ENCODE data around the gene FGF13.

FGF13 gene

DNA sequence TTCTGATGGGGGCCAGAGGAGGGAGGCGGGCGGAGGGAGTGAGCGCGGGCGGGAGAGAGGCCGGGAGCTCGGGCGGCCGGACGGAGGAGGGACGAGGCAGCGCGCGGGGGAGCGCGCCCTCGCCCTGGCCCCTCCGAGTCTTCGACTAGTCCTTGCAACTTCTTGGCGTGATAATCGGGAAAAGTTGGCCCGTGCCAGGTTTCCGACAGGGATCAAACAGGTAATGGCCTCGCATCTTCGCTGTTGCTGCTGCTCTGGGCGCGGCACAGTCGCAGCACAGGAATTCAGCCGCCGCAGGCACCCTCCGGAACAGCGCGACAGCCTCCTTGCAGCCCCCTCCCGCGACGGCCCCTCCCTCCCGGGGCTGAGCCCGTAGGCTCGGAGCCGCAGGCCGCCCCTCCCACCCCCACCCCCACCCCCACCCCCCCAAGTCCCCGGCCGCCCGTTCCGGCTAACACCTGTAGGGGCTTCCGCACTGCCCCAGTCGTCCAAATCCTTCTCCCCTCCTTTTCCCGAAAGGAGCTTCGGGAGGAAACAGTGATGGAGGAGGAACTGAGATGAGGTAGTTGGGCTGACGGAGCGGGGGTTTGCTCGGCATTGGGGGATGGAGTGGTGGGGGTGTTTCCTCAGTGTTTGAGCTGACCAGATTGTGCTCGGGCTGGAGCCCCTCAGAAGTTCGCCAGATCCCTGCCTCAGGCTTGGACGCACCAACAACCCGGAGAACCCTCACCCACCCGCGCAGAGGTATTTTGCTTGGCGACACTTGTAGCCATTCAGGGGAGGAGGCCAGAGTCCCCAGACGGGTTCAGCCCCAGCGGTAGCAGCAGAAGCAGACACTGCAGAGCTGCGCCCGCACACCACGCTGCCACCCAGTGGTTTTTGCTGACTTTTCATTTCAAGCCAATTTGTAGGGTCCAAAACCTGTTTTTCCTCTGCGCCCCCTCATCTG lies at the start of gene FGF13:
Gene FGF13 (minus strand): TSS at position 319 of the 949 bp plus-strand sequence. CDS start 714 bp downstream, outside the sequence.
- peak; percentile 85 for DNase-seq (ENCODE audit: low read depth, low spot score)

DNA sequence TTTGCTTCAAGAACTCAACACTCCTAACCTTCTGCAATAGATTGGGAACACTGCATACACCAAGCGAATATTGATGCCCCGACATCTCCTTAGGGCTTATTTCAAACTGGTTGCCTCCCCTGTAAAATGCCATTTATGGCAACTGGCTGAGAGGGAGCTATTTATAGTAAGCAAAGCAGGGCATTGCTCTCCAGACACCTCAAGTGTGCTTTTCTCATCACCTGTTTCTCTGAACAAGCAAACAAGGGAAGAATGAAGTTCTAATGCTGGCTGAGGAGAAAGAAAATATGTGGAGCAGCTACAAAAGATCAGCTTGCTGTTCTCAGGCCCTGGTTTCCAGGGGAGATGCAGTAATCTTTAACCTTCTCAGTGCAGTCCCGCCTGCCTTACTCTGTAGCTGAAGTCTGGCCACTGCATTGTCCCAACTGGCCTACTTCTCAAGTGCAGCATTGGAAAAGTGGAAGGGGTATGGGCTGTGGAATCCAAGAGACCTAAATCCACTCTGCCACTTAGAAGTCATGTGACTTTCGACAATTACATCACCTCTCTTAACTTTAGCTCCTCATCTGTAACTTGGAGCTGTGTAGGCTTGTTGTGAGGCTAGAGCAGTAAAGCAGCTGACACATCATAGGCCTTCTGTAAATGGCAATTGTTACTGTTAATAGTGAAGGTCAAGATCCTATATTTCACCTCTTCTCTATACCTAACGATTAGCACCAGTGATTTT lies 47.9 kb upstream of the FGF13 start:
- no peak for DNase-seq (ENCODE audit: low read depth, low spot score)

DNA sequence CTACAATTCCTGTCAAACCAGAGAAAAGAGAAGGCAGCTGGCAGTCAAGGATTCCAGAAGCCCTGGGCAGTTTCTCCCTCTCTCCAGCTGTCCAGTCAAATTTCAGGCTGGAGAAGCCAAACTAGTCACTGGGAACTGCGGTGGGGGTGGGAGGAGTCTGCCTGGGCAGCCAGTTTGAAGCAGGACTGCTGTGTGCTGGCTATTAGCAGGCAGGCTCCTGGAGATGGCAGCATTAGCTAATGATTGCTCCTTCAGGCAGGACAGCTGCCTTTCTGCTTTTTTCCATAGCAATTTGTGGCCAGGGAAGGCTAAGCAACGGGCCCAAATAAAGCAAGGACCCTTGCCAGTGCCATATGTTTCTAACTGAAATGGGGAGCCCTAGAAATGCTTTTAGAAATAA lies 44.7 kb upstream of the FGF13 start:
- DNase-seq (ENCODE audit: low read depth, low spot score) = peak; percentile 91

DNA sequence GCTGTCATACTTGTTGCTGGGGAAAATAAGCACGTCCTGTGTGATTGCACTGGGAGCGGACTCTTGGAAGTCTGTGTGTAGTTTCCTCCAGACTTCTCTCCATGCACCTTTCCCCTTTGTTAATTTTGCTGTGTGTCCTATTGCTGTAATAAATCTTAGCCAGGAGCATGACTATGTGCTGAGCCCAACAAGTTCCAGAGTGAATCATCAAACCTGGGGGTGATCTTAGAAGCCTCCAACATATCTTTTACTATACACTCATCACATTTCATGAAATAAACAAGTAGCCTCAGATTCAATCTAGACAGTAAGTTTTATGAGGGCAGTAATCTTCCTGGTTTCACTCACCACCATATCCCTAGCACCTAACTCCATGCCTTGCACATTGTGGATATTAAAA lies 43.3 kb upstream of the FGF13 start:
- no peak for DNase-seq (ENCODE audit: low read depth, low spot score)

DNA sequence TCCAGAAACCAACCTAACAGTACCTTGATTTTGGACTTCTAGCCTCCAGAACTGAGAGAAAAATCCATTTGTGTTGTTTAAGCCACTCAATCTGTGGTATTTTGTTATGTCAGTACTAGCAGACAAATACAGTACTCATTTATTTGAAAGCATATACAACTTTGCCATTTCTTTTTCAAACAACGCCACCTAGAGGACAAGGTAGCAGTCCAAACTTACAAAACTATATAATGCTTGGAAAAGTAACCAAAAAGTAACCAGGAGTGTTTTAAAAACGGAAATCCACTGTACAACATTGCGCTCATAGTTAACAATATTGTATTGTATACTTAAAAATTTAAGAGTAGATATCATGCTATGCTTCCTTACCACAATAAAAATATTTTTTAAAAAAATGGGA lies 37.0 kb upstream of the FGF13 start:
- no peak for DNase-seq (ENCODE audit: low read depth, low spot score)

DNA sequence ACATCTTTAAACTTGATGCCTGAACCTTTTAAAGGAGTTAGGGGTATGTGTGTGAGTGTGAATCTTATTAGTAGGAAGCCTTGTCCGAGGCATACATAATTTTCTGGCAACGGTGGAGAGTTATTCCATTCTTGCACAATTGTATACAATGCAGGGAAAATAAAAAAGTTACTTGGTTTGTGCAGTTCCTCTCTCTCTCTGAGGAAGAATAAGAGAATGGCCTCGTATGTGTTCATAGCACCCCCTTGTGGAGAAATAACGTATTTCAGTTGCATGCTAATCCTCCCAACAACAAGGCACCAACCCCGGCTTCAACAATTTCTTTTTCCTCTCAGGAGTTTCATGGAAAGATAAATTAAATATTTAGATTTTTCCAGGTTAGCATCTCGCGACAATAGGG lies 33.7 kb upstream of the FGF13 start:
- DNase-seq (ENCODE audit: low read depth, low spot score) = peak; percentile 34

DNA sequence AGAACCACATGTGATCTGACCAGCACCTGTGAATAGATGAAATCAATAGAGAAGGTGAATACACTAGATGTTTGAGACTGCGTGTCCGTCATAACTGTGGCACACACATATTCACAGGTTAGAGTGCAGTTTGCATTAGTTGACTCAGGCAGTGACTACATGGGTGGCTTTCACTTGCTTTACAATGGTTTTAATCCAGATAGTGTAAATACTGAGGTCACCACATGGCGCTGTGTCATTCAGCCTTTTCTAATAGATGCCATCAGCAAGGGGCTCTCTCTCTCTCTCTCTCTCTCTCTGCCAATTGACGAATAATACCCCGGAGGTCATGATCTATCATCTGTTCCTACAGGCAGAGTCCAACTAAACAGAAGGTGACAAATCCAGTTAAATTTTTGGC lies 30.7 kb upstream of the FGF13 start:
- DNase-seq (ENCODE audit: low read depth, low spot score) = no peak

DNA sequence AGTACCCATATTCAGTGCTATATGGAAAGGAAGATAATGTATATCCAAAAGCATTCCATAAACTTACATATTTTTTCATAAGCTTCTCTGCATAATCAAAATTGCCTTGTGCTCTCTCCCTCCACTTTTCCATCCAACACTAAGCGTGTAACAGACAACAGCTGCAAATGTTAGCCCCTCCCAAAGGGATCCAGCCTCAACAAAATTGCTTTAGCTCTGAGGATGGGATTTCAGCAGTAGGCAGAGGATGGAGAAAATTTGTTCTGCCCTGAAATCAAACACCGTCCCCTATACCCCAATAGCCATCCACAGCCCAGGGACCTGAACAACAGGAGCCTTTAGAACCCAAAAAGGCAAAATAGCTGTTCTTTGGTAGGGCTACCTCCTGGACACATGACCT lies 28.8 kb upstream of the FGF13 start:
- no peak for DNase-seq (ENCODE audit: low read depth, low spot score)

DNA sequence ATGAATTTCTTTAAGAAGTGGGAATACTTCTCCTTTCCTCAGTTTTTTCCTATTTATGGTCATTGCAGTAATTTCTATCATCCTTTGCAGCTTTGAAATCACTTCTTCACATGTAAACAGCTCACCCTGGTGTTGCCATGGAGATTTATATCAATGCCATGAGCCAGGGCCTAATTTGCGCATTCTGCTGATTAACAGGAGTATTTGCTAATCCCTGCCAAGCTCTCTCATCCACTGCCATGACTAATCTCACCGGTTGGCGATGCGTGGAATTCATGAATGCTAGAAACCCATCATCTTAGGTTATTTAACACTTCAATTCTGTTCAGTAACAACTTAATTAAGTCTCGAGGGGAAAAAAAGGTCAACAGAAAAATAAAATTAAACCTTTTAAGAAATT lies 11.8 kb upstream of the FGF13 start:
- no peak for DNase-seq (ENCODE audit: low read depth, low spot score)

DNA sequence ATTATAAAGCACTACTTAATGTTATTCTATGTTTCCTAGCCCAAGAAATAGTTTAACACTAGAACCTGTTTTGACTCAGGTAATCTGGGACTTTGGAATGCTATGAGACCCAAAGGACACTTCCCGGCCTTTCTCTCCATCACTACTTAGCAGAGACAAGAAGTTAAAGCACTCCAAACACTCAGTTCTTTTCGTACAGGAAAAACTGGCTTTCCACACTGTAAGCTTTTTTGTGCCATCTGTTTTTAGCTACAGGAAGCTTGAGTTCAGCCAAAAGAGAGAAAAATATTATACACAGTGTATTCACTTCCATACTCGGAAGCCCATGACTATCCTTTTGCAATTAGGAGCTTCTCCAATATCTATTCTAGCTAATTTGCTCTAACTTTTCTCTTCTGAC lies 7.9 kb upstream of the FGF13 start:
- no peak for DNase-seq (ENCODE audit: low read depth, low spot score)

DNA sequence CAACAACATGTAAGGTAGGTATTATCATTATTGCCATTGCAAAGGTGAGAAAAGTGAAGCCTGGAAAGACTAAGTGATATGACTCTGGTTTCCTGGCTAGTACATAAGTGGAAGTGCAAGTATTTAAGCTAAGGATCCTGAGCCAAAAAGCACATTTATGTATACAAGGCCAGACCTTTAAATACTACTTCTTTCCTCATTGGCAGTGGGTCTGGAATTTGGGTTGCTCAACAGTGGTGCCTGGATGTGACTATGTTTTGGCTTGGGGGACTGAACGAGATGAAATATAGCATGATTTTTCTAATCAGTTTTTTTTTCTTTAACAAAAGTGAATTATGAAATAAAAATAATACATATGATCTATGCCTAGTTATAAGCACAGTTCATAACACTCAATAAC lies 7.4 kb upstream of the FGF13 start:
- no peak for DNase-seq (ENCODE audit: low read depth, low spot score)

DNA sequence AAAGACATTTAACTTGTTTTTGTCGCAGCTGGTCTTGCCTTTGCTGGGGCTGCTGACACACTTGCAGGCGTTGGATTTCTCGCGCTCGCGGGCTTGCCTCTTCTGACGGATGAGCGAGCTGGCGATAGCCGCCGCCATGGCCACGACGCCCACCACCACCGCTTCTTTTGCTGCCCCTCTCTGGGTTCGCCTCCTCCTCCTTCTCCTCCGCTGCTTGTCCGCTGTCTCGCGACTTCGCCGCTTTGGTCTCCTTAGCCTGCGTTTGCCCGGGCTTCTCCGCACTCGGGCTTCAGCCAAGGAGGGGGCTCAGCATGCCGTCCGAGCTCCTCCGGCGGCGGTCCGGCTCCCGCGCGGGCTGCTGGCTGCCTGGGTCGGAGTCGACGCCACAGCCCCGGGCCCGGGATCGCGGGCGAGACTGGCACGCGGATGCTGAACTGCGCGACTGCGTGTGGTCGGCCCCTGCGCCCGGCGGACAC lies 613 bp downstream of the FGF13 start:
- DNase-seq (ENCODE audit: low read depth, low spot score) = peak; percentile 69

DNA sequence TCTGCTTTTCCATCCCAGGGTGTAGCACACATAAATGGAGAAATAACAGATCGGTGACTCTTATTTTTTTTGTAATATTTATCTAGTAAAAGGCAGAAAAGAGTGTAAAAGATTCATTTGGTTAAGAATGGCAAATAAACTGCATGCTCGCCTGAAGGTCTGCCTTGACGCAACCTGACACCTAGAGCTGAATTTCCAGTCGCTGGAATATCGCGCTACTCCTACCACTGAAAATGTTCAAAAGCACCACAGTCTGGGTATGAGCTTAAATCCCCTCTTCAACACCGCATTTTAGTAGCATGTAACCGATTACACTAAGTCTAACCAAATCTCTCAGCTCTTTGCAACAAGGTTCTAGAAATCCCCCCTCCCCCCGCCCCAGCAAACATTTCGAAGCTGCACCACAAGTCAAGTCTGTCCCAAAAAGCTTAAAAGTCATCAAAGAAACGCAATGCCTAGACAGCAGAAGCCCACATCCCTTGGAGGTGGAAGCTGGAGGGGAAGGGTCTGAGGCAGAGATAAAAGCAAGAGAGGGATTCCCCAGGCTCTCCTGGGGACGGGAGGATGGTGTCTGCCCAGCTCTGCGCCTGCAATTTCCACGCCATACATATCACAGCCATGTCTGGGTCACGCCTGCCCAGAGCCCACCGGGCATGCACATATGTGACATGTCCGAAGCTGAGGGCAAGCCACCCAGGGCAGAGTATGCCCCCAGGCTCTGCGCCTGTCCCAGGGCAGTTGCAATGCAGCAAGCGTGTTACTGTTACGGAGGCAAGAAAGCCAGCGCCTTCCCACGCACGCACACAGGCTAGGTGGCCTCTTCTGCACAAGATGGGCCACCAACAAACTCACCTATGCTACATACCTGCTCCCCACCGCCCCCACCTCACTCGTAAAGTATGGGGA lies 1.4 kb downstream of the FGF13 start:
- peak; percentile 76 for DNase-seq (ENCODE audit: low read depth, low spot score)

DNA sequence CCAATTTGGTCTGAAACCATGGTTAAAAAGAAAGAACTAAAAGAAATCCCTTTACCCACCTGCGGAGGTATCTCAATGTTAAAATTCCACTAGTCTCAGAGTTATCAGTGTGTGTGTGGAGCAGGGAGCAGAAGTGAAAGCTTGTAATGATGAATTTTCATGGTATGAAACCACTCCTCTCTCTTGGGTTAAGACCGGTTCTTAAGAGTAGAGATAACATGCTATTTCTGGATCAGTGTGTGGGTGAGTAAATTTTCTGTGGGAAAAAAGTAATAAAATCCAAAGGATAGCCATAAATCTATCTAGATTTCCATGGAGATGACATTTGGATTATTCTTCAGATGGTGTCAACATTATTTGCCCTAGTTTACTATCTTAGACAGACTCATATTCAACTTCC lies 3.2 kb downstream of the FGF13 start:
- no peak for DNase-seq (ENCODE audit: low read depth, low spot score)

DNA sequence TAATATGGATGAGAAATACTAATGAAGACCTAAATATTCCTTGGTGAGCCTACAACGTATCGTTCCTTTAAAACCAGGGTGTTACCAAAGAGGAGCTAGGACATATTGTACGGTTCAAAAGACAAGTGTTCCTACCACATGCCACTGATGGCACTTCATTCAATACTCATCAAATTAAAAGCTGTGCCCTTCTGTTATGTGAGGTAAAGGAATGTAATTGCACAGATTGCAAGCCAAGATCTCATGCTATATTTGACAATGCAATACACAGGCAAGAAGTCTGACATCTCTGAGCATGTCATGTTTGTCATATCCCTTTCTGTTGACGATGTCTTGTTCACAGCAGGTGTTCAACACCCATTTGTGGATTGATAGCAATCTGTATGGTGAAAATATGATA lies 6.9 kb downstream of the FGF13 start:
- DNase-seq (ENCODE audit: low read depth, low spot score) = no peak

DNA sequence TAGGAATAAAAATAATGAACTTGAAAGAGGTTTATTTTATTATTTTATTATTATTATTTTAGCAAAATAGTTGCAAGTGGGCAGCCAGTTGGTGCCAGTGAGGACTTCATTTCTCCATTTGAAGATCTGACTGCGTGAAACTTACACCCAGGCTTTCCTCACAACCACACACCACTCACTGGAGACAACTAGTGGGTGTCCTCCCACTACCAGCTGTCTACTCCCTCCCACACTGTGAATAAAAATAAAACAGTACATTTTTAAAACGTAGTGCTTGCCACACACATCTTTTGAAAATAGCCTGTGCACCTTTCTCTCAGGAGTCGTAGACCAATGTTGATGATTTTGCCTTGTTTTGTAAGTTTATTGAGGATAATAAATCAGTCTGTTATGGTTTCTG lies 7.4 kb downstream of the FGF13 start:
- no peak for DNase-seq (ENCODE audit: low read depth, low spot score)

DNA sequence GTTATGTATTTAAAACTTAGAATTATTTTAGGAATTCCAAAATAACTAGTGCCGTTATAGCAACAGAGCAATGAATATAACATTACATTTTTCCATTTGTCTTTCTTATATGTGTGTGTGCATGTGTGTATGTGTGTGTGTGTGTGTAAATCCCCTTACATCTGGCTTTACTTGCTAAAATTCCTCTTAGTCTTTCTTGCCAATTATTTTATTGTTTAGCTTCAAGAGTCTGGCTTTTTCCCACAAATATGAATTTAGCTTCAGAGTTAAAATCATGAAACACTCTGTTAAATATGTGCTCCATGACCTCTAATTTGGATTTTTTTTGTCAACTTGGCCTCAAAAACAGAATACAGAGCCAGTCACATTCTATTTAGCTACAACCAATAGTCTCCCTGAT lies 18.9 kb downstream of the FGF13 start:
- DNase-seq (ENCODE audit: low read depth, low spot score) = no peak

DNA sequence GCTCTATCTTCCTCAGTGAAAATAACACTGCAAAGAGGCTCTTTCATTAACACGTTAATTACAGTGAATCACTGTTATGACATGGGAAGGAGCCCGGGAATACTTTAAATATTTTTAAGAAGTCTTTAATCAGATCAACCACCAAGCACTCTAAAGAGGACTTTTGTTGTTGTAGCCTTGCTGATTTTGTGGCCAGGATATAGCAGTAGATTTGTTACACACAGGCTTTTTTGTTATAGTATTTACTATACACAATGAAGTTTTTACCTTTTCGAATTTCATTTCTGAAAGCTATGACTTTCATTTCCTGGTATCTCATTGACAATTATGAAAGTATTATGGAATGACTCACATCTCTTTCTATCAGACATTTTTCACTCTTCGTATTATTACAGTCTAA lies 20.3 kb downstream of the FGF13 start:
- no peak for DNase-seq (ENCODE audit: low read depth, low spot score)

DNA sequence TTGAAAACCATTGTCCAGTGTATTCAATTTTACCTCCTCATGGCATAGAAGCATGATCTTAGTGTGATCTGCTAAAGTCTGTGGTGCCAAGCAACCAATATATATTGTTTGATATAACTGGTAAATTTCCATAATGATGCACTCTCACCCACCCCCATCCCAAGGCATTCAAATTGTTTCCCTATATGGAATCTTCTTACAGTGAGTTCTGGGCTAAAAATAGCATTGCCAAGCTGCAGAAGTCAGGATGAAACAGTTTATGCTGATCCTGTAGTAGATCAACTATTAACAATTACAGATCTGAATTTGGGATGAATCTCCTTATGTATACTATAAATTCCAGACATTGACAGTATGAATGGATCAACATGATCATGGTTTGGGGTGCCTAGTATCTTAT lies 20.9 kb downstream of the FGF13 start:
- DNase-seq (ENCODE audit: low read depth, low spot score) = no peak

DNA sequence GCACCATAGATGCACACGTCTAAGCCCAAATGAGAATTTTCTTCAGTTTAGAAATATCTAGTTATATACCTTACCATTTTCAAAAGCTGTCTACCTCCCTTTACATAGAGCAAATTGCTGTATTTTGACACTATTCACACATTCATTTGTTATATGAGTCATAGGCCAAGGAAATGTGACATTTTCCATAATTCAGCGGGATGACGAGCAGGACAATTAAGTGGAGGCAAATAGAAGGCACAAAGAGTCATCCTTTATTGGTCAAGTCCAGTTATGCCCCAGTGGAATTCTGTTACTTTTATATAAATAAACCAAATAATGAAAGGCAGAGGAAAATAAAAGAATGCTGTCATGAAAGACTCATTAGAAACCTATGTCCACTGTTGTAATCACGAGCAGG lies 27.9 kb downstream of the FGF13 start:
- no peak for DNase-seq (ENCODE audit: low read depth, low spot score)

DNA sequence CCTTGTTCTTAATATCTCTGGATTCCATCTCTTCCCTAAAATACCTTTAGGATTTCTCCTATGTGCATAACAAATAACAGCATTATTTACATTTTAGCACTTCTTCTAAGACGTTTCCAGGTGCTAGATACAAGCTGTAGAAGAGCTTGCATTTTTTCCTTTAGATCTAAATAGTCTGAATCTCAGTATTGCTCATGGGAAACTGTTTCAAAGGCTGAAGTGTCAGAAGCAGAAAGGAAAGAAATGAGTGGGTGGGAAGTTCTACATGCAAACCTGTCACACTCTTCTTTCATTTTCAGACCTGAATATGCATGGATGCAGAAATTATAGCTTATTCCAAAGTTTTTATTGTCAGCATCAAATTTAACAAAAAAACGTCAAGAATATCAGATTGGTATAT lies 41.8 kb downstream of the FGF13 start:
- no peak for DNase-seq (ENCODE audit: low read depth, low spot score)

DNA sequence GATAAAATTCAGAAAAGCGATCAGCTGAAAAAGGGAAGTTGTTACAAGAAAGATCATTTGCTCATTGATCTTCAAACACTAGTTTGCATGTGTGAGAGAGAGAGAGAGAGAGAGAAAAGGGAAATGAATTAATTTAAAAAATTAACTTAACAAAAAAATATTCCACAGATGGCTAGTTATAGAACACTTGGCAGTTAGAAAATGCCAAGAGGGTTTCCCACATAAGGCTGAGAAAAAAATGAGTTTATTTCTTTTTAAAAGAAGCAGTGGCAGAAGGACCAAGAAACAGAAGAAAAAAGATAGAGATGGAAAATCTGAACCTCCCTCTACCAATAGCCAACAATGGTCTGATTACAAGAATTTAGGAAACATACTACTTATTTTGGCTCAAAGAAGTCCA lies 47.1 kb downstream of the FGF13 start:
- DNase-seq (ENCODE audit: low read depth, low spot score) = no peak

All from ELF-1 (cell line).